Mesenteric fat pad (tissue), 1 donor: ENCODE data around the gene GAS2L1. TPM values are rescaled to one million over a fixed set of nuclear protein-coding genes. Genes with fewer than 3 reads are reported as not detected.

Experiments
- DNase-seq: peaks from one replicate; pipeline ENCODE4 v3.0.0-alpha.2; 2020; ENCODE audit warnings: low spot score
- total RNA-seq: library from RNA; stranded (reverse); fragmentation: NEBNext Ultra II Directional; extraction: Animal tissue kit (Norgen Biotek cat#: 25700); gene quantifications from one replicate; pipeline ENCODE4 v1.2.1, GENCODE V29; 2021
- donor health status: DM: yes; HTN: yes; CAD: no.

Gene GAS2L1
- total RNA-seq, 1 donor from 2014 or later: 36.2 TPM

- no peak for DNase-seq
Observed at GRCh38 chr22:29275167-29275566, 31.3 kb upstream of the GAS2L1 start.

DNA sequence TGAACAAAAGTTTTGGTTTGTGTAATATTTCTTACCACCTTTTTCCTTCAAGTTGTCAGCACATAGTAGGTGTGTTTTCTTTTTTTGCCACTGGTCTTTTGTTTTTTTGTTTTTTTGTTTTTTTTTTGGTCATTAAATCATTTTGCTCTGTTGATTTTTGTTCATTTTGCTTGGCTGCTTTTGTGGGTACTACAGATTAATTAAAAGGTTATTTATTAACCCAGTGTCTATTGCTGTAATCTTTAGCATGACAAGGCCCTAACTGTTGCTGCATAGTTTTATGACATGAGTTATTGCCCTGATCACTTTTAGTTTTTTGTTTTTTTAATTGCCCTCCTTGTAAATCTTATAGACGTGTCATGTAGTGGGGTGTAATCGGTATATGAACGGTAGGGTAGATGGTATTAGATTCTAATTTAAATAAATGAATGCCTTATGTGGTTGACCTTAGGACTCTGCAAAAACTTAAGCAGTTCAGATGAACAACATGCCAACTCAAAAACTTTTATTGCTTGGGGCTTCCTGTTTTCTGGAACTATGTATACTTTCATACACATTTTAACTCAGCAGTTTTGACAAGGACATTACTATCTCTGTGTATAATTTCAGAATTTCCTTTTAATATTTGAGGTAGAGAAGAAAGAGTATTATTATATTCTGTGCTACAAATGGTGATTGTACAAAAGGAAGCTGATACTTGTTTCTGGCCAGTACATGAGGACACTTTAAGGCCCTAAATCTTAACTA is 30.5 kb upstream of the GAS2L1 start:
- DNase-seq: no peak

GRCh38 chr22:29277927-29278326 is 28.5 kb upstream of the GAS2L1 start:
- DNase-seq: no peak

DNA sequence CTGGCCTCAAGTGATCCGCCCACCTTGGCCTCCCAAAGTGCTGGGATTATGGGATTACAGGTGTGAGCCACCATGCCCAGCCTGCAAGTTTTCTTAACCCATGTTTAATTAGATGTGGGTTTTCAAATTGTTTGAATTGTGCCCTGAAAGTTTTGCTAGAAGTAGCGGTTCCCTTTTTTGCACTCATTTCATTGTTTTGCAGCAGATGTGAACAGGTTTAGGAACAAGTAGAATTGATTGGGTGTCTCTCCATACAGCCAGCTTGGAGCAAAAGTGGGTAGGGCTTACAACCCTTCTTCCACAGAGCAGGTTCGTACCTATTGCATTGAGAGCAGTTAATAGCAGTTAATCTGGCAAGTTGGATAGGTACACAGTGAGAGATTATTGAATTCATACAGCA is 22.3 kb upstream of the GAS2L1 start:
- DNase-seq: no peak

- no peak for DNase-seq
Observed at GRCh38 chr22:29288837-29289236, 17.6 kb upstream of the GAS2L1 start.

DNA sequence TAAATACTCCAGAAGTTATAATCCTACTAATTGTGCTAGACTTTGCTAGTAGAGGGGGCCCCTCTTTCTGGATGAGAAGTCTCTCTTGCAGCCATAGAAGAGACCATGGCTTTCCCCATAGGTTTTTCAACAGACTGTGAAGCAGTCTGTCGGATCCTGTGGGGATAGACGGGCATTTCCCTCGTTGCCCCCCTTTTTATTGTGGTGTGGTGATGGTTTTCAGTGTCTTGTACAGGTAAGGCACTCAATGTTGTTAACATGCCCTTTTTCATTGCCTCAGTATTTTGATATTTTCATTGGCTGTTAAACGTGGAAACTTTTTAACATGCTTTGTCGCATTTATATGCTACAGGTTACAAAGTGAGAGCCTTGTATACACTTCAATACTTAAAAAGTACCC is 16.4 kb upstream of the GAS2L1 start:
- no peak for DNase-seq

GRCh38 chr22:29291215-29291614 is 15.2 kb upstream of the GAS2L1 start:
- no peak for DNase-seq

- no peak for DNase-seq
Observed at GRCh38 chr22:29292379-29292778, 14.1 kb upstream of the GAS2L1 start.

DNA sequence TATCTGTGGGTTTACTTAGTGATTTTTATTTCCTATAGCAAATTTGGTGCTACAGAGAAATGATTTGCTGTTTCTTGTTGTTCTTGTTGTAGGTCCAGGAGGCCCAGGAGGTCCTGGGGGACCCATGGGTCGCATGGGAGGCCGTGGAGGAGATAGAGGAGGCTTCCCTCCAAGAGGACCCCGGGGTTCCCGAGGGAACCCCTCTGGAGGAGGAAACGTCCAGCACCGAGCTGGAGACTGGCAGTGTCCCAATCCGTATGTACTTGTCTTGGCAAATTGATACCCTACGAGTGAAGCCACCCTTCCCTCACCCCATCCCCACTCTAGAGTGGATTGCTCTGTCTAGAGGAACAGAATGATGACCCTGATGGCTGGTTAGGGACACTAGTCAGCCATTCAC is 7.8 kb upstream of the GAS2L1 start:
- DNase-seq: peak; percentile 33

GRCh38 chr22:29299136-29299900 is 7.1 kb upstream of the GAS2L1 start:
- DNase-seq: peak; percentile 64

DNA sequence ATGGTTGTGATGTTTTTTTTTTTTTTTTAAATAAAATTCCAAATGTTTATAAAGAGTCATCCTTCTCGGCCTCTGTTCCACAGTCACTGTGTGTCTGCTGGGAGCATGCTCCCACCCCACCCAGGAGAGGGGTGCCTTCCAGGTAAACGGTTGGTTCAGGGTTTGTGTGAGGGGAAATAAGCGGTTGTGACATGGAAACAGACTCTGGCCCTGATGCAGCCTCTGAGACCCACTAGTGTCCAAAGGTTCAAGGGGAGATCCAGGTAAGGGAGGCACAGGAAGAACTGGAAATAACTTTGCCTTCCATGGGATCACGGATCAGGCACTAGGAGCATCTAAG is 6.0 kb upstream of the GAS2L1 start:
- peak; percentile 41 for DNase-seq

GRCh38 chr22:29300807-29301601 is 5.4 kb upstream of the GAS2L1 start:
- peak; percentile 71 for DNase-seq

DNA sequence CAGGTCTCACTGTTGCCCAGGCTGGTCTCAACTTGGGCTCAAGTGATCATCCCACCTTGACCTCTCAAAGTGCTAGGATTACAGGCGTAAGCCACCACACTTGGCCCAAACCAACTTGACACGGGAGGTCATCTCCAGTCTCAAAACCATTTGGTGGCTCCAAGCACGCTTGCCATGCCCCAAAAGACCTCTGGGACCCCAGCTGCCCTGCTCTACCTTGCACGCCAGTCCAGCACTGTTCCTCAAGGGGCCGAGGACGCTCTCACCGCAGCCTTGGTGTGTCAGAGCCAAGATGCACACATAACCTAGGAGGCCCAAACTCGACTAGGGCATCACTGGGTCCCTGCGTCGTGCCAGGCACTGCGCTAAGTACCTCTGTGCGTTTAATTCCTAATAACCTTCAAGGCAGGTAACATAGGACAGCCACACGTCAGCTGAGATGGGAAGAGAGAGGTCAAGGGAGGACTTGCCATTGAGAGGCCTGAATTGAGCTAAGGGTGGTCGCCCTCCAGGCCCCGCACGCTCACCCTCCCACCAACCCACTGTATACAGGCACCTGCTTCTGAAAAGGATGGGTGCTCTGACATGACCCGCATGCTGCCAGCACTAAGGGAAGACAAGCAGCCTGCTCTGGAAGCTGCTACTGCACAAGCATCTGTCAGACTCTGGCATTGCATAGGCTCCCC is 4.6 kb upstream of the GAS2L1 start:
- DNase-seq: peak; percentile 77

DNA sequence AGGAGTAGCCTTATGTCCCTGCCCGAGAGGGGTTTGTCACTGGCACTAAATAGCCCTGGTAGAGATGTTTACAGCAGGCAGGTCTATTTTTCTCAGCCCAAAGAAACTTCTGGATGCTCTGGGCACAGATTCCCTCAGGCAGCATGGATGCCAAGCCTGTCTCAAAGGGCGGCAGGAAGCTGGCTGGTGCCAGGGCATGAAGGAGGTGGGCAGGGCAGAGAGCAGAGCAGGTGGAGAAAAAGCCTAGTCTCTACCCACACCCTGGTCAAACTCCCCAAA is 4.1 kb upstream of the GAS2L1 start:
- DNase-seq: no peak

DNA sequence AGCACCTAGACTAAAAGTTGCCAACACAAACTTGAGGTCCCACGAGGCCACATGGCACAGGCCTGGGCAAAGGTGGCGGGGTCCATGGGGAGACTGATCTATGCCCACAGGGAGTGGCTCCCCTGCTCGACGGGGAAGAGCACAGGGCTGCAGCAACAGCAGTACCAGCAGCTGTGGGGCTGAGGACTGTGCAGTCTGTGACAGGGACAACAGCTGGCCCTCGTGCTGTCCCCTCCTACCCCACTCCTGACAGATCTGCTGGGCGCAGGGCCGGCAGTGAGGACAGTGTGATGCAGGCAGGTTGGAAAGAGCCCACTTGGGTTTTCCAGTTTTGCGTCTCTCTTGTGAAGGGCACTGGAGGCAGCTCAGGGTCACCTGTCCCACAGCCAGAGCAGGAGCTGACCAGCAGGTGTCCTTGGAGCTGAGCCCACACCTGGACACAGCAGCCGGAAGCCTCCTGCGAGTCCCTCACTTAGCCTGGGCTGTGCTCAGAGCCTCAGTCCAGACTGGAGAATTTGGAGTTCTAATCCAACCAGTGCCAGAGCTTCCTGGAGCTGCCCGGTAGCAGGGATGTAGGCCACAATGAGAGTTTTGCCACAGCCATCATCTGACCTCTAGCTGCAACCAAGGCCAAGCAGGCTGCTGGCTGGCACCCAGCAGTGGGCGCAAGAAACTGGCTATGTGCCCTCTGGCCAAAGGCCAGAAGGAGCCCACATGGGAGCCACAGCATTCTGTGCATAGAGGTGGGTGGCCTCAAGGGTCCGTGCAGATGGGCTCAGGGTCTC is 3.6 kb upstream of the GAS2L1 start:
- DNase-seq: peak; percentile 88

DNA sequence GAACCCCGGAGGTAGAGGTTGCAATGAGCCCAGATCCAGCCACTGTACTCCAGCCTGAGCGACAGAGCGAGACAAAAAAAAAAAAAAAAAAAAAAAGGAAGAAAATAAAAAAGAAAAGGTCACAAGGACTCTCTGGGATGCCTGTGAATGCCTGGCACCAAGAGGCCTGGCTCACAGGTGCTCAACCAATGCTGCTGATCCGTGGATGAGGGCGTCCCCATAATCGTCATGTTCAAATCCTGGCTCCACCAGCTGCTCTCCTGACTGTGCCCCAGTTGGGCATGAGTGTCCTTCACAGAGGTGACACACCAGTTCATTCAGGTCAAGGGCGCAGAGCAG is 645 bp upstream of the GAS2L1 start:
- DNase-seq: no peak

DNA sequence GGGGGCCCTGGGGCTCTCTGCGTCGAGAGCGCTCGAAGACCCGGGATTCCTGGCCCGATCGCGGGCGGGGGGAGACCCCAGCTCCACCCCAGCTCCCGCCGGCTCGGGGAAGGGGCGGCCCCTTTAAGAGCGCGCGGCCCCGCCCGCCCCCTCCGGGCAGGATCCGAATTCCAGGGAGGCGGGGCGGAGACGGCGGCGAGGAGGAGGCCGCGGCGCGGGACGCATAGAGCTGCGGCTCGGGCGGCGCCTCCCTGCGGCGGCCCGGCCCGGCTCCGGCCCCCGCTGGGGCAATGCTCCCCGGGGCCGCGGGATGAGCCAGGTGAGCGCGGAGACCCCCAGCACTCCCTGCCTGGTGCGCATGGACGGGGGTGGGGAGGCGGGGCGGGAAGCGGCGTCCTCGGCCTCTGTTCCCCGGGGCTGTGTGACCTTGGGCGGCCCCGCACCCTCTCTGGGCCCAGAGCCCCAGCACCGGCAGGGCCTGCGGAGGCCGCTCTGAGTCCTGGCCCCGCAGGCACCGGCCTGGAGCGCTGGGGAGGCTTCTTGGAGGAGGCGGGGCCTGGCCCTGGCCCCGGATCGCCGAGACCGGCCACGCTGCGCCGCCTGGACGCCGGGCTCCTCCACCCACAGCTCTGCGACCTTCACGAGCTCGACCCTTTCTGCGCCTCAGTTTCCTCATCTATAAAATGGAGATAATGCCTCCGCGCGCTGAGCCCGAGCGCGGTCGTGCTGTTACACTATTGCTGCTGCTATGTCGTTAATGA is 565 bp downstream of the GAS2L1 start:
- peak; percentile 89 for DNase-seq

- DNase-seq: no peak
Observed at GRCh38 chr22:29307596-29308147, 1.2 kb downstream of the GAS2L1 start.

- DNase-seq: peak; percentile 90
Observed at GRCh38 chr22:29308148-29308790, 1.8 kb downstream of the GAS2L1 start.
